ENCODE data around the gene TAF11L13.
"Not testable (repeated sequence)": the region's sequence is repeated elsewhere in the genome, so short reads cannot be mapped to it uniquely, and the experiment has no call there.

TAF11L13 gene

DNA sequence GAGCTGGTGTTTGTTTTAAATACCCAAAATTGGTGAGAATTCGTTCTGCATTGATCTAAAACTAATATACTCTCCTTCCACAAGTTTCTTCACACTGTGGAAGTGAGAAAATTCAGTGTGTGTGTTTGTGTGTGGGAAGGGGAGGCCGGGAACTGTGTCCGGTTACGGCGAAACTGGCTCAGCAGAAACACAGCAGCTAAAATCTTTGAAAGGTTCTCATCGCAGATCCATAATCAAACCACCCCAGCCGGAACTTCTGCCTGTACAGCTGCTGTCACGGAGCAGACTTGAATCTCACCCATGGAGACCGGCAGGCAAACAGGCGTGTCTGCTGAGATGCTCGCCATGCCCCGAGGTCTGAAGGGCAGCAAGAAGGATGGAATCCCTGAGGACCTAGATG is at the start of gene TAF11L13:
Gene TAF11L13, plus strand, starts transcription at position 301 of the 400 bp plus-strand sequence.
- H3K36me3 ChIP-seq (ENCODE audit: control insufficient read depth in 2 of 2, insufficient read depth in 1 of 2, low read length in 2 of 2); POLR2A ChIA-PET; H3K4me3 ChIP-seq (ENCODE audit: low read depth, low read length); H3K9me3 ChIP-seq (ENCODE audit: control insufficient read depth, insufficient read depth, low read depth, low read length); H3K4me1 ChIP-seq (ENCODE audit: control insufficient read depth, insufficient read depth, low read length); CTCF ChIA-PET; H3K27ac ChIP-seq (ENCODE audit: extremely low read depth, low read depth, low read length): not testable (repeated sequence)

DNA sequence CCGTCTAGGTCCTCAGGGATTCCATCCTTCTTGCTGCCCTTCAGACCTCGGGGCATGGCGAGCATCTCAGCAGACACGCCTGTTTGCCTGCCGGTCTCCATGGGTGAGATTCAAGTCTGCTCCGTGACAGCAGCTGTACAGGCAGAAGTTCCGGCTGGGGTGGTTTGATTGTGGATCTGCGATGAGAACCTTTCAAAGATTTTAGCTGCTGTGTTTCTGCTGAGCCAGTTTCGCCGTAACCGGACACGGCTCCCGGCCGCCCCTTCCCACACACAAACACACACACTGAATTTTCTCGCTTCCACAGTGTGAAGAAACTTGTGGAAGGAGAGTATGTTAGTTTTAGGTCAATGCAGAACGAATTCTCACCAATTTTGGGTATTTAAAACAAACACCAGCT is 46.2 kb upstream of the TAF11L13 start, which contains the start of gene TAF11L7:
Gene TAF11L7, minus strand, starts transcription at position 101 of the 400 bp plus-strand sequence.
- H3K4me1 ChIP-seq (ENCODE audit: control insufficient read depth, insufficient read depth, low read length); H3K36me3 ChIP-seq (ENCODE audit: control insufficient read depth in 2 of 2, insufficient read depth in 1 of 2, low read length in 2 of 2); H3K9me3 ChIP-seq (ENCODE audit: control insufficient read depth, insufficient read depth, low read depth, low read length); CTCF ChIA-PET; H3K4me3 ChIP-seq (ENCODE audit: low read depth, low read length); H3K27ac ChIP-seq (ENCODE audit: extremely low read depth, low read depth, low read length); POLR2A ChIA-PET: not testable (repeated sequence)

DNA sequence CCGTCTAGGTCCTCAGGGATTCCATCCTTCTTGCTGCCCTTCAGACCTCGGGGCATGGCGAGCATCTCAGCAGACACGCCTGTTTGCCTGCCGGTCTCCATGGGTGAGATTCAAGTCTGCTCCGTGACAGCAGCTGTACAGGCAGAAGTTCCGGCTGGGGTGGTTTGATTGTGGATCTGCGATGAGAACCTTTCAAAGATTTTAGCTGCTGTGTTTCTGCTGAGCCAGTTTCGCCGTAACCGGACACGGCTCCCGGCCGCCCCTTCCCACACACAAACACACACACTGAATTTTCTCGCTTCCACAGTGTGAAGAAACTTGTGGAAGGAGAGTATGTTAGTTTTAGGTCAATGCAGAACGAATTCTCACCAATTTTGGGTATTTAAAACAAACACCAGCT is 41.0 kb upstream of the TAF11L13 start, which contains the start of gene TAF11L8:
Gene TAF11L8, minus strand, starts transcription at position 101 of the 400 bp plus-strand sequence.
- H3K4me1 ChIP-seq (ENCODE audit: control insufficient read depth, insufficient read depth, low read length); H3K9me3 ChIP-seq (ENCODE audit: control insufficient read depth, insufficient read depth, low read depth, low read length); H3K4me3 ChIP-seq (ENCODE audit: low read depth, low read length); H3K27ac ChIP-seq (ENCODE audit: extremely low read depth, low read depth, low read length); POLR2A ChIA-PET; H3K36me3 ChIP-seq (ENCODE audit: control insufficient read depth in 2 of 2, insufficient read depth in 1 of 2, low read length in 2 of 2); CTCF ChIA-PET: not testable (repeated sequence)

DNA sequence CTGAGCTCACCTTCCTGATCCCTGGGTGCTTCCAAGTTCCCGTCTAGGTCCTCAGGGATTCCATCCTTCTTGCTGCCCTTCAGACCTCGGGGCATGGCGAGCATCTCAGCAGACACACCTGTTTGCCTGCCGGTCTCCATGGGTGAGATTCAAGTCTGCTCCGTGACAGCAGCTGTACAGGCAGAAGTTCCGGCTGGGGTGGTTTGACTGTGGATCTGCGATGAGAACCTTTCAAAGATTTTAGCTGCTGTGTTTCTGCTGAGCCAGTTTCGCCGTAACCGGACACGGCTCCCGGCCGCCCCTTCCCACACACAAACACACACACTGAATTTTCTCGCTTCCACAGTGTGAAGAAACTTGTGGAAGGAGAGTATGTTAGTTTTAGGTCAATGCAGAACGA is 37.6 kb upstream of the TAF11L13 start, which contains the start of gene TAF11L9:
Gene TAF11L9, minus strand, starts transcription at position 140 of the 400 bp plus-strand sequence.
- H3K36me3 ChIP-seq (ENCODE audit: control insufficient read depth in 2 of 2, insufficient read depth in 1 of 2, low read length in 2 of 2); POLR2A ChIA-PET; CTCF ChIA-PET: not testable (repeated sequence)

DNA sequence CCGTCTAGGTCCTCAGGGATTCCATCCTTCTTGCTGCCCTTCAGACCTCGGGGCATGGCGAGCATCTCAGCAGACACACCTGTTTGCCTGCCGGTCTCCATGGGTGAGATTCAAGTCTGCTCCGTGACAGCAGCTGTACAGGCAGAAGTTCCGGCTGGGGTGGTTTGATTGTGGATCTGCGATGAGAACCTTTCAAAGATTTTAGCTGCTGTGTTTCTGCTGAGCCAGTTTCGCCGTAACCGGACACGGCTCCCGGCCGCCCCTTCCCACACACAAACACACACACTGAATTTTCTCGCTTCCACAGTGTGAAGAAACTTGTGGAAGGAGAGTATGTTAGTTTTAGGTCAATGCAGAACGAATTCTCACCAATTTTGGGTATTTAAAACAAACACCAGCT is 34.2 kb upstream of the TAF11L13 start, which contains the start of gene TAF11L10:
Gene TAF11L10, minus strand, starts transcription at position 101 of the 400 bp plus-strand sequence.
- H3K36me3 ChIP-seq (ENCODE audit: control insufficient read depth in 2 of 2, insufficient read depth in 1 of 2, low read length in 2 of 2); H3K9me3 ChIP-seq (ENCODE audit: control insufficient read depth, insufficient read depth, low read depth, low read length); CTCF ChIA-PET; H3K4me3 ChIP-seq (ENCODE audit: low read depth, low read length); POLR2A ChIA-PET; H3K27ac ChIP-seq (ENCODE audit: extremely low read depth, low read depth, low read length); H3K4me1 ChIP-seq (ENCODE audit: control insufficient read depth, insufficient read depth, low read length): not testable (repeated sequence)

More for the DNA sequence above, 37.6 kb upstream of the TAF11L13 start, which contains the start of gene TAF11L9:
- H3K27ac ChIP-seq (ENCODE audit: extremely low read depth, low read depth, low read length); H3K4me3 ChIP-seq (ENCODE audit: low read depth, low read length); H3K9me3 ChIP-seq (ENCODE audit: control insufficient read depth, insufficient read depth, low read depth, low read length); H3K4me1 ChIP-seq (ENCODE audit: control insufficient read depth, insufficient read depth, low read length): not testable (repeated sequence)

DNA sequence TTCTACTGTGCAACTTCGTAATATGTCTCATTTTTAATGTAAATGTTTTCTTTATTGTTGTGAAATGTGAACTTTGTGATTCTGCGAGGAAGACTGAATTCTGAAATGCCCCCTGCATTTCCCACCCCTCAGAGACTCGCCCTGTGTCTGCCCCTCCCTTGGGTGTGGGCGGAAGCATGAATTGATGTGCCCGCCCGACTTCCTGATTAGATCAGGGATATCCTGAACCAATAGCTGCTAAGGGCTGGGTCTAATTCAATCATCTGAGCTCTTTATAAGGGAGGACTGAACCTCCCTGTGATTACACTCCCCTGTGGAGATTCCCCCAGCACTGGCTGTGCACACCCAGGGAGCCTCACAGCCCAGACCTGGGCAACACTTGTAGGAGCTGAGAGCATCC is 28.0 kb upstream of the TAF11L13 start, which contains the start of gene TAF11L11:
Gene TAF11L11, plus strand, starts transcription at position 304 of the 400 bp plus-strand sequence.
- H3K4me1 ChIP-seq (ENCODE audit: control insufficient read depth, insufficient read depth, low read length); H3K27ac ChIP-seq (ENCODE audit: extremely low read depth, low read depth, low read length); H3K9me3 ChIP-seq (ENCODE audit: control insufficient read depth, insufficient read depth, low read depth, low read length); POLR2A ChIA-PET; H3K4me3 ChIP-seq (ENCODE audit: low read depth, low read length); CTCF ChIA-PET; H3K36me3 ChIP-seq (ENCODE audit: control insufficient read depth in 2 of 2, insufficient read depth in 1 of 2, low read length in 2 of 2): not testable (repeated sequence)
- TF ChIP-seq, protein P1, sequence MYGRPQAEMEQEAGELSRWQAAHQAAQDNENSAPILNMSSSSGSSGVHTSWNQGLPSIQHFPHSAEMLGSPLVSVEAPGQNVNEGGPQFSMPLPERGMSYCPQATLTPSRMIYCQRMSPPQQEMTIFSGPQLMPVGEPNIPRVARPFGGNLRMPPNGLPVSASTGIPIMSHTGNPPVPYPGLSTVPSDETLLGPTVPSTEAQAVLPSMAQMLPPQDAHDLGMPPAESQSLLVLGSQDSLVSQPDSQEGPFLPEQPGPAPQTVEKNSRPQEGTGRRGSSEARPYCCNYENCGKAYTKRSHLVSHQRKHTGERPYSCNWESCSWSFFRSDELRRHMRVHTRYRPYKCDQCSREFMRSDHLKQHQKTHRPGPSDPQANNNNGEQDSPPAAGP (tag by site-specific recombination; IDR thresholded peaks at IDR 0.05), result 0 out of 2 replicates have a peak, but pooled peaks have one; percentile 28
- TF ChIP-seq KLF1 (tag by site-specific recombination; IDR thresholded peaks at IDR 0.05), result peak; percentile 61

DNA sequence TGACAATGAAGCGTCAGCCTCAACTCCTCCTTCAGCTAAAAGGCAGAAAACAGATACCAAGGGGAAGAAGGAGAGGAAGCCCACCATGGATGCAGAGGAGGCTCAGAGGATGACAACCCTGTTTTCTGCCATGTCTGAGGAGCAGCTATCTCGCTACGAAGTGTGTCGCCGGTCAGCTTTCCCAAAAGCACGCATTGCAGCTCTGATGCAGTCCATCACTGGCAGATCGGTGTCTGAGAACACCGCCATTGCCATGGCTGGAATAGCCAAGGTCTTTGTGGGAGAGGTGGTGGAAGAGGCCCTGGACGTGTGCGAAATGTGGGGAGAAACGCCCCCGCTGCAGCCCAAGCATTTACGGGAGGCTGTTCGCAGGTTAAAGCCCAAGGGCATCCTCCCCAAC is 26.9 kb upstream of the TAF11L13 start:
- H3K36me3 ChIP-seq (ENCODE audit: control insufficient read depth in 2 of 2, insufficient read depth in 1 of 2, low read length in 2 of 2), result no peaks in the 10 kb centered on the region
- ChIA-PET POLR2A (no interaction called here), CTCF (no interaction called here)
- H3K27ac ChIP-seq (ENCODE audit: extremely low read depth, low read depth, low read length), result no peak overlapping the region
- H3K4me1 ChIP-seq (ENCODE audit: control insufficient read depth, insufficient read depth, low read length), result no peaks in the 10 kb centered on the region
- no peak overlapping the region for H3K4me3 ChIP-seq (ENCODE audit: low read depth, low read length)
- H3K9me3 ChIP-seq (ENCODE audit: control insufficient read depth, insufficient read depth, low read depth, low read length), result no peaks in the 10 kb centered on the region
- TF ChIP-seq WT1 (tag by site-specific recombination; IDR thresholded peaks at IDR 0.05), result no peak
- TF ChIP-seq ZXDB (tag by site-specific recombination; IDR thresholded peaks at IDR 0.05), result no peak
- no peak for TF ChIP-seq ZNF785 (tag by site-specific recombination; IDR thresholded peaks at IDR 0.05)
- no peak for TF ChIP-seq ZNF830 (tag by site-specific recombination; IDR thresholded peaks at IDR 0.05; ENCODE audit: low read depth)
- no peak for TF ChIP-seq ZNF146 (tag by site-specific recombination; IDR thresholded peaks at IDR 0.05)
- no peak for TF ChIP-seq ZNF548 (tag by site-specific recombination; IDR thresholded peaks at IDR 0.05)
- TF ChIP-seq, protein P2, sequence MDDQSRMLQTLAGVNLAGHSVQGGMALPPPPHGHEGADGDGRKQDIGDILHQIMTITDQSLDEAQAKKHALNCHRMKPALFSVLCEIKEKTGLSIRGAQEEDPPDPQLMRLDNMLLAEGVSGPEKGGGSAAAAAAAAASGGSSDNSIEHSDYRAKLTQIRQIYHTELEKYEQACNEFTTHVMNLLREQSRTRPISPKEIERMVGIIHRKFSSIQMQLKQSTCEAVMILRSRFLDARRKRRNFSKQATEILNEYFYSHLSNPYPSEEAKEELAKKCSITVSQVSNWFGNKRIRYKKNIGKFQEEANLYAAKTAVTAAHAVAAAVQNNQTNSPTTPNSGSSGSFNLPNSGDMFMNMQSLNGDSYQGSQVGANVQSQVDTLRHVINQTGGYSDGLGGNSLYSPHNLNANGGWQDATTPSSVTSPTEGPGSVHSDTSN (CRISPR knock-in tag; IDR thresholded peaks at IDR 0.05), result no peak
- no peak for TF ChIP-seq ZNF677 (tag by site-specific recombination; IDR thresholded peaks at IDR 0.05)
- TF ChIP-seq, protein P3, sequence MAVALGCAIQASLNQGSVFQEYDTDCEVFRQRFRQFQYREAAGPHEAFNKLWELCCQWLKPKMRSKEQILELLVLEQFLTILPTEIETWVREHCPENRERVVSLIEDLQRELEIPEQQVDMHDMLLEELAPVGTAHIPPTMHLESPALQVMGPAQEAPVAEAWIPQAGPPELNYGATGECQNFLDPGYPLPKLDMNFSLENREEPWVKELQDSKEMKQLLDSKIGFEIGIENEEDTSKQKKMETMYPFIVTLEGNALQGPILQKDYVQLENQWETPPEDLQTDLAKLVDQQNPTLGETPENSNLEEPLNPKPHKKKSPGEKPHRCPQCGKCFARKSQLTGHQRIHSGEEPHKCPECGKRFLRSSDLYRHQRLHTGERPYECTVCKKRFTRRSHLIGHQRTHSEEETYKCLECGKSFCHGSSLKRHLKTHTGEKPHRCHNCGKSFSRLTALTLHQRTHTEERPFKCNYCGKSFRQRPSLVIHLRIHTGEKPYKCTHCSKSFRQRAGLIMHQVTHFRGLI (tag by site-specific recombination; IDR thresholded peaks at IDR 0.05), result no peak
- no peak for TF ChIP-seq ZNF768 (tag by site-specific recombination; IDR thresholded peaks at IDR 0.05)
- TF ChIP-seq, protein P4, sequence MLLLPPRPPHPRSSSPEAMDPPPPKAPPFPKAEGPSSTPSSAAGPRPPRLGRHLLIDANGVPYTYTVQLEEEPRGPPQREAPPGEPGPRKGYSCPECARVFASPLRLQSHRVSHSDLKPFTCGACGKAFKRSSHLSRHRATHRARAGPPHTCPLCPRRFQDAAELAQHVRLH (tag by site-specific recombination; IDR thresholded peaks at IDR 0.05), result no peak
- TF ChIP-seq HOXD13 (CRISPR knock-in tag; IDR thresholded peaks at IDR 0.05; ENCODE audit: borderline replicate concordance), result no peak

All from HEK293 (cell line).